ENCODE results near the gene NRARP. TPM values are rescaled to one million over a fixed set of nuclear protein-coding genes. Genes with fewer than 3 reads are reported as not detected.

Gene NRARP
- total and polyA plus RNA-seq, 4 donors, result 0.48 to 1.3 (median 0.93) TPM; not detected in 1

DNA sequence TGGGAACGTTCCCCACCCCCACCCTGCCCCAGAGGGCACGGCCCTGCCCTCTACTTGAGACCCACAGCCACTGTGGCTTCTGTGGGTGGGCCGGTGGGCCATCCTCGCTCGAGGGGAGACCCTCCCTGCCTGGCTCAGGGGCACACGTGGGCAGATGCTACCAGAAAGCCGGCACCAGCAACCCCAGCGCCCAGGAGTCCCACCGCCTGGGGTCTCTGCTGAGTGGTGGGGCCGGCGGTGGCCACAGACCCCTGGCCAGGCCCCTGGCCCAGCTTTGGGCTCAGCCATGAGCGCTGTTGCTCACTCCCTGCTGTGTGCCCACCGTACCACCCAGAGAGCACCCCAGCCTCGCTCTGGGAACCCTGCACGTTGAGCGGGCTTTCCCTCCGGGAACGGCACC, 16.5 kb upstream of the NRARP start:
- Histone ChIP-seq H3K9me3 (ENCODE audit: control insufficient read depth in 4 of 4, low read length in 3 of 4) (no peaks in the 10 kb centered on the region), H3K36me3 (ENCODE audit: control insufficient read depth in 4 of 4, insufficient read depth in 3 of 4, low read depth in 1 of 4, low read length in 3 of 4) (no peaks in the 10 kb centered on the region), H3K9ac (ENCODE audit: low read depth in 1 of 2, low read length in 2 of 2) (no peak overlapping the region), H3K27ac (ENCODE audit: low read depth in 1 of 2, low read length in 2 of 2) (peak overlapping the region in 1 of 2 donors; percentile 35), H3K4me1 (ENCODE audit: control insufficient read depth in 4 of 4, insufficient read depth in 4 of 4, low read length in 3 of 4) (peaks cover 3 to 12% (median 6%) of the 10 kb centered on the region in 4 donors), H3K27me3 (ENCODE audit: control insufficient read depth in 4 of 4, insufficient read depth in 4 of 4, low read length in 3 of 4) (no peaks in the 10 kb centered on the region), H3K4me3 (ENCODE audit: low read depth in 1 of 3, low read length in 3 of 3) (no peak overlapping the region)
- TF ChIP-seq TAF1 (conservative IDR thresholded peaks at IDR 0.05) (no peak), FOXA2 (IDR thresholded peaks at IDR 0.05) (no peak), YY1 (IDR thresholded peaks at IDR 0.05) (no peak)
- DNase-seq (ENCODE audit: low spot score), result no peak
- 87% methylated on average over 18 of the region's 18 CpGs for WGBS

- no peak for TF ChIP-seq FOXA2 (IDR thresholded peaks at IDR 0.05)
- TF ChIP-seq, protein P1, sequence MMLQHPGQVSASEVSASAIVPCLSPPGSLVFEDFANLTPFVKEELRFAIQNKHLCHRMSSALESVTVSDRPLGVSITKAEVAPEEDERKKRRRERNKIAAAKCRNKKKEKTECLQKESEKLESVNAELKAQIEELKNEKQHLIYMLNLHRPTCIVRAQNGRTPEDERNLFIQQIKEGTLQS (IDR thresholded peaks at IDR 0.05), result no peak
- TF ChIP-seq SP1 (IDR thresholded peaks at IDR 0.05), result no peak
- no peak for TF ChIP-seq FOXA1 (IDR thresholded peaks at IDR 0.05)
- TF ChIP-seq, protein P2, sequence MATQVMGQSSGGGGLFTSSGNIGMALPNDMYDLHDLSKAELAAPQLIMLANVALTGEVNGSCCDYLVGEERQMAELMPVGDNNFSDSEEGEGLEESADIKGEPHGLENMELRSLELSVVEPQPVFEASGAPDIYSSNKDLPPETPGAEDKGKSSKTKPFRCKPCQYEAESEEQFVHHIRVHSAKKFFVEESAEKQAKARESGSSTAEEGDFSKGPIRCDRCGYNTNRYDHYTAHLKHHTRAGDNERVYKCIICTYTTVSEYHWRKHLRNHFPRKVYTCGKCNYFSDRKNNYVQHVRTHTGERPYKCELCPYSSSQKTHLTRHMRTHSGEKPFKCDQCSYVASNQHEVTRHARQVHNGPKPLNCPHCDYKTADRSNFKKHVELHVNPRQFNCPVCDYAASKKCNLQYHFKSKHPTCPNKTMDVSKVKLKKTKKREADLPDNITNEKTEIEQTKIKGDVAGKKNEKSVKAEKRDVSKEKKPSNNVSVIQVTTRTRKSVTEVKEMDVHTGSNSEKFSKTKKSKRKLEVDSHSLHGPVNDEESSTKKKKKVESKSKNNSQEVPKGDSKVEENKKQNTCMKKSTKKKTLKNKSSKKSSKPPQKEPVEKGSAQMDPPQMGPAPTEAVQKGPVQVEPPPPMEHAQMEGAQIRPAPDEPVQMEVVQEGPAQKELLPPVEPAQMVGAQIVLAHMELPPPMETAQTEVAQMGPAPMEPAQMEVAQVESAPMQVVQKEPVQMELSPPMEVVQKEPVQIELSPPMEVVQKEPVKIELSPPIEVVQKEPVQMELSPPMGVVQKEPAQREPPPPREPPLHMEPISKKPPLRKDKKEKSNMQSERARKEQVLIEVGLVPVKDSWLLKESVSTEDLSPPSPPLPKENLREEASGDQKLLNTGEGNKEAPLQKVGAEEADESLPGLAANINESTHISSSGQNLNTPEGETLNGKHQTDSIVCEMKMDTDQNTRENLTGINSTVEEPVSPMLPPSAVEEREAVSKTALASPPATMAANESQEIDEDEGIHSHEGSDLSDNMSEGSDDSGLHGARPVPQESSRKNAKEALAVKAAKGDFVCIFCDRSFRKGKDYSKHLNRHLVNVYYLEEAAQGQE (IDR thresholded peaks at IDR 0.05), result no peak
- no peak for TF ChIP-seq RAD21 (IDR thresholded peaks at IDR 0.05)
- TF ChIP-seq CTCF (IDR thresholded peaks at IDR 0.05; ENCODE audit: low read depth, low read length, missing input control), result no peak
- no peak for TF ChIP-seq RXRA (IDR thresholded peaks at IDR 0.05)
- TF ChIP-seq, protein P3, sequence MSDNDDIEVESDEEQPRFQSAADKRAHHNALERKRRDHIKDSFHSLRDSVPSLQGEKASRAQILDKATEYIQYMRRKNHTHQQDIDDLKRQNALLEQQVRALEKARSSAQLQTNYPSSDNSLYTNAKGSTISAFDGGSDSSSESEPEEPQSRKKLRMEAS (IDR thresholded peaks at IDR 0.05), result no peak
- no peaks in the 10 kb centered on the region for H3K9me3 ChIP-seq (ENCODE audit: control insufficient read depth in 4 of 4, low read length in 3 of 4)
- no peak overlapping the region for H3K27ac ChIP-seq (ENCODE audit: low read depth in 1 of 2, low read length in 2 of 2)
- H3K4me1 ChIP-seq (ENCODE audit: control insufficient read depth in 4 of 4, insufficient read depth in 4 of 4, low read length in 3 of 4), result peaks cover 3 to 12% (median 6%) of the 10 kb centered on the region in 4 donors
- 90% methylated on average over 24 of the region's 24 CpGs for WGBS
- H3K4me3 ChIP-seq (ENCODE audit: low read depth in 1 of 3, low read length in 3 of 3), result no peak overlapping the region
- DNase-seq (ENCODE audit: low spot score), result no peak
- no peaks in the 10 kb centered on the region for H3K36me3 ChIP-seq (ENCODE audit: control insufficient read depth in 4 of 4, insufficient read depth in 3 of 4, low read depth in 1 of 4, low read length in 3 of 4)
- H3K9ac ChIP-seq (ENCODE audit: low read depth in 1 of 2, low read length in 2 of 2), result no peak overlapping the region
- no peaks in the 10 kb centered on the region for H3K27me3 ChIP-seq (ENCODE audit: control insufficient read depth in 4 of 4, insufficient read depth in 4 of 4, low read length in 3 of 4)
Observed at GRCh38 chr9:137317718-137318511, 15.8 kb upstream of the NRARP start.

Measured in liver (tissue), 9 donors.